MM.1S (cell line): ENCODE measurements around the gene ALDH3A2.

Experiments used
- EZH2 ChIP-seq: fragments of 300-600 bp; sonication (generic); optimal IDR thresholded peaks from 2 replicates; pipeline ENCODE3; 2017; ENCODE audit warnings: low read depth, mild to moderate bottlenecking, antibody characterized with exemption, low read length, mixed read lengths
- TF ChIP-seq, protein P1 (sequence below): fragments of 300-600 bp; sonication (generic); IDR thresholded peaks from 2 replicates; pipeline ENCODE4 v1.5.1; 2016; ENCODE audit warnings: antibody characterized with exemption, low read length, mixed read lengths

DNA sequence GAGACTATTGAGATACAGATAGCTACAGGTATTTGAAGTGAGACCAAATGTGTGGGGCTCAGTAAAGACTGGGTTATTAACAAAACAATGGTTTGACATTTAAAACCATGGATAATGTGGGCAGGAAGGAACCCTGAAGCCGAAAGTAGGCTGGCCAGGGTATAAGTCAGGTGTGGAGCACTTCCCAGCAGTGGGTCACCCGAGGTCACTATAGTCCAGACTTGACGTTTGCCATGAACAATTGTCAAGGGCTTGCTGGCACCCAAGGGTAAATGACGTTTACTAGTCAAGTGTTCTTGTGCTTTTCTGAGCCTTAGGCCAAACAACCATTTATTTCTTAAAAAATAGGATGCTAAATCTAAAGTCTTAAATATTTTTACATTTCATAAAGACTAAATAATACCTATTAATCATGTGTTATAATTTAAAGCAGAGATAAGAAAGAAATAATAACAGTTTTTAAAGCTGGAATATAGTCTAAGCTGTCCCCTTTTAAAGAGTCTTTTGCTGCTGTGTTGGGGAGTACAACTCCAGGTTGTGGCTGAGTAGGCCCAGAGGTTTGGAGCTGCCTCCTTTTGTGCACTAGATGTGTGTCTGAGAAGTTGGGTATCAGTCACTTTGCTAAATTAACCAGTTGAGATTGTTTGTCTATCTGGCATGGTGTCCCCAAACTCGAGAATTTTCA lies 15.7 kb downstream of the ALDH3A2 start:
- TF ChIP-seq, protein P1, sequence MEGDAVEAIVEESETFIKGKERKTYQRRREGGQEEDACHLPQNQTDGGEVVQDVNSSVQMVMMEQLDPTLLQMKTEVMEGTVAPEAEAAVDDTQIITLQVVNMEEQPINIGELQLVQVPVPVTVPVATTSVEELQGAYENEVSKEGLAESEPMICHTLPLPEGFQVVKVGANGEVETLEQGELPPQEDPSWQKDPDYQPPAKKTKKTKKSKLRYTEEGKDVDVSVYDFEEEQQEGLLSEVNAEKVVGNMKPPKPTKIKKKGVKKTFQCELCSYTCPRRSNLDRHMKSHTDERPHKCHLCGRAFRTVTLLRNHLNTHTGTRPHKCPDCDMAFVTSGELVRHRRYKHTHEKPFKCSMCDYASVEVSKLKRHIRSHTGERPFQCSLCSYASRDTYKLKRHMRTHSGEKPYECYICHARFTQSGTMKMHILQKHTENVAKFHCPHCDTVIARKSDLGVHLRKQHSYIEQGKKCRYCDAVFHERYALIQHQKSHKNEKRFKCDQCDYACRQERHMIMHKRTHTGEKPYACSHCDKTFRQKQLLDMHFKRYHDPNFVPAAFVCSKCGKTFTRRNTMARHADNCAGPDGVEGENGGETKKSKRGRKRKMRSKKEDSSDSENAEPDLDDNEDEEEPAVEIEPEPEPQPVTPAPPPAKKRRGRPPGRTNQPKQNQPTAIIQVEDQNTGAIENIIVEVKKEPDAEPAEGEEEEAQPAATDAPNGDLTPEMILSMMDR = no peak
- no peak for TF ChIP-seq EZH2
